ENCODE results near the gene ADAP2. TPM values are rescaled to one million over a fixed set of nuclear protein-coding genes. Genes with fewer than 3 reads are reported as not detected.

ADAP2 gene
- total RNA-seq, 4 donors from 2014 or later: 8.6 to 12.3 (median 11.9) TPM; not detected in 1

DNA sequence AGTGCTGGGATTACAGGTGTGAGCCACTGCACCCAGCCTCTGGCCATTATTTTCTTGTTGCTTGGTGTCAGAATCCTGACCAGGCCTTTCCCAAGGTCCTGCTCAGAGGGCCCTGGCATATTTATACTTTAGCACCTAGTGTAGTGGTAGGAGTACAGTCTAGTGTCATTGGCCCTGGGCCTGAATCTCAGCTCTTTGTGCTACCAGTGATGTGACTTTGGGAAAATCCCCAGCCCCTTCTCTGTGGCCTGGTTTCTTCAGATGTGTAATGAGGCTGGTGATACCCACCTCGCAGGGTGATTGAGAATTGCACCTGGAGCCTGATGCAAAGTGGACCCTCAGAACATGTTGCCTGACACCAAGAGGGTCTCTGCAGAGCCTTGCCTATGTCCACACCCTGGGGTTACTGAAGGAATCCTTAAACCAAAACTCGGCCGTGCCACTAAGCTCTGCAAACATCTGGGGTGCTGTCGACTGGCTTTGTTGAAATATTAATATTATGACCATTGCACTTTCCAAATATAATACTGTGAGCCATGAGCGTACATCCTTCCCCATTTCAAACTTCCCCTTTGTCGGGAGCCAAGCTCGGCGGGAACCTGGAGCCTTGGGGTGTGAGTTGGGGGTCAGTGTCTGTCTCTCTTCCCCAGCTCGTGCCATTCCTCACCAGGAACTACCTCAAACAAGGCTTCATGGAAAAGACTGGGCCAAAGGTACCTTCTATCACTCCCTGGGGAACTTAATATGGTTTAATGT lies 31.1 kb downstream of the ADAP2 start:
- Histone ChIP-seq H3K27ac (peak overlapping the region; percentile 17 to 59 (median 47)), H3K36me3 (no peaks in the 10 kb centered on the region), H3K9me3 (no peaks in the 10 kb centered on the region), H3K4me1 (peaks cover 6 to 21% (median 12%) of the 10 kb centered on the region in 4 donors), H3K27me3 (no peaks in the 10 kb centered on the region), H3K4me3 (no peak overlapping the region)
- TF ChIP-seq, protein P1, sequence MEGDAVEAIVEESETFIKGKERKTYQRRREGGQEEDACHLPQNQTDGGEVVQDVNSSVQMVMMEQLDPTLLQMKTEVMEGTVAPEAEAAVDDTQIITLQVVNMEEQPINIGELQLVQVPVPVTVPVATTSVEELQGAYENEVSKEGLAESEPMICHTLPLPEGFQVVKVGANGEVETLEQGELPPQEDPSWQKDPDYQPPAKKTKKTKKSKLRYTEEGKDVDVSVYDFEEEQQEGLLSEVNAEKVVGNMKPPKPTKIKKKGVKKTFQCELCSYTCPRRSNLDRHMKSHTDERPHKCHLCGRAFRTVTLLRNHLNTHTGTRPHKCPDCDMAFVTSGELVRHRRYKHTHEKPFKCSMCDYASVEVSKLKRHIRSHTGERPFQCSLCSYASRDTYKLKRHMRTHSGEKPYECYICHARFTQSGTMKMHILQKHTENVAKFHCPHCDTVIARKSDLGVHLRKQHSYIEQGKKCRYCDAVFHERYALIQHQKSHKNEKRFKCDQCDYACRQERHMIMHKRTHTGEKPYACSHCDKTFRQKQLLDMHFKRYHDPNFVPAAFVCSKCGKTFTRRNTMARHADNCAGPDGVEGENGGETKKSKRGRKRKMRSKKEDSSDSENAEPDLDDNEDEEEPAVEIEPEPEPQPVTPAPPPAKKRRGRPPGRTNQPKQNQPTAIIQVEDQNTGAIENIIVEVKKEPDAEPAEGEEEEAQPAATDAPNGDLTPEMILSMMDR (IDR thresholded peaks at IDR 0.05): no peak
- TF ChIP-seq POLR2AphosphoS5 (IDR thresholded peaks at IDR 0.05) (no peak), EP300 (IDR thresholded peaks at IDR 0.05; ENCODE audit: low read depth) (no peak), POLR2A (IDR thresholded peaks at IDR 0.05) (no peak)
- intact Hi-C loops (cut with DNase I; ENCODE audit: low total_unique reads): no loop called here
- in situ Hi-C loops (cut with MboI; ENCODE audit: low pct_ligation_motif_present in 1 of 4, low pct_unique_long_range_greater_than_20kb in 1 of 4, low sequenced_read_pairs in 3 of 4): no loop called here
- peak; percentile 25 for DNase-seq
- WGBS, 2 donors (ENCODE audit: low coverage in 1 of 2): 73 to 82% methylated on average over 2 to 9 of the region's 9 CpGs

DNA sequence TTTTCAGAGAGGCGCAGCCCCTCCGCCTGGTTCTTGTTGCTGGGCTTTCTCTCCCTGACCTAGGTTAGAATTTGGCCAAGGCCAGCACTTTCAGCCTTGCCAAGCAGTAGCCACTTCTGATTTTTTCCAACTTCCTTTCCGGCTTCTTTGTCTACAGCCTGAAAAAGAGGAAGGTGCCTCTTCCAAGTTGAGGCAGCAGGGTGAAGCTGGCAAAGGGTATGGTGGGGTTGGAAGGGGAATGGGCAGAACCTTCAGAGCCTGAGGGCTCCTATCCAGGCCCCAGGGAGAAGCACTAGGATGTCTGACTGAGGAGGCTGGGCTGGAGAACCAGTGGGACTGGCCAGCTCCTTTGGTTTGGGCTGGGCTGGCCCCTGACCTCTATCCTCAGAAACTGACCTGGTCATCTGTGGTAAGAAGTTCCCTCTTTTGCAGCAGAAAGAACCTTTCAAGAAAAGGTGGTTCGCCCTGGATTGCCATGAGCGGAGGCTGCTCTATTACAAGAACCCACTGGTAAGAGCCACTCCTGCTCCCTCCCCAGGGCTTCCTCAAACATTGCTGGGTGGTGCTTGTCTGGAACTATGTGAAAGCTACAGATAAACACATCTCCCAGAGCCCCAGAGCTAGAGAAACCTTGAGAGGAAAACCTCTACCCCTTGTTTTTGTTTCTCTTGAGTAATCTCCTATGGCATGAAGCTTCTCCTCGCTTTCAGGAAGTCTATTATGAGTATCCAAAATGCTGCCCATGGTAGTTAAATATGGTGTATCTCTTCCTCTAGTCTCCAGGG lies 32.5 kb downstream of the ADAP2 start:
- TF ChIP-seq POLR2AphosphoS5 (IDR thresholded peaks at IDR 0.05): no peak
- TF ChIP-seq EP300 (IDR thresholded peaks at IDR 0.05; ENCODE audit: low read depth): no peak
- TF ChIP-seq POLR2A (IDR thresholded peaks at IDR 0.05): no peak
- TF ChIP-seq, protein P1 (IDR thresholded peaks at IDR 0.05): no peak
- 66 to 84% methylated on average over 3 to 6 of the region's 6 CpGs for WGBS, 2 donors (ENCODE audit: low coverage in 1 of 2)
- intact Hi-C loops (cut with DNase I; ENCODE audit: low total_unique reads) (no loop called here), in situ Hi-C loops (cut with MboI; ENCODE audit: low pct_ligation_motif_present in 1 of 4, low pct_unique_long_range_greater_than_20kb in 1 of 4, low sequenced_read_pairs in 3 of 4) (no loop called here)
- Histone ChIP-seq H3K27ac (peak overlapping the region; percentile 17 to 50 (median 36)), H3K4me1 (peaks cover 6 to 21% (median 12%) of the 10 kb centered on the region in 4 donors), H3K4me3 (no peak overlapping the region), H3K9me3 (no peaks in the 10 kb centered on the region), H3K36me3 (no peaks in the 10 kb centered on the region), H3K27me3 (no peaks in the 10 kb centered on the region)
- no peak for DNase-seq

DNA sequence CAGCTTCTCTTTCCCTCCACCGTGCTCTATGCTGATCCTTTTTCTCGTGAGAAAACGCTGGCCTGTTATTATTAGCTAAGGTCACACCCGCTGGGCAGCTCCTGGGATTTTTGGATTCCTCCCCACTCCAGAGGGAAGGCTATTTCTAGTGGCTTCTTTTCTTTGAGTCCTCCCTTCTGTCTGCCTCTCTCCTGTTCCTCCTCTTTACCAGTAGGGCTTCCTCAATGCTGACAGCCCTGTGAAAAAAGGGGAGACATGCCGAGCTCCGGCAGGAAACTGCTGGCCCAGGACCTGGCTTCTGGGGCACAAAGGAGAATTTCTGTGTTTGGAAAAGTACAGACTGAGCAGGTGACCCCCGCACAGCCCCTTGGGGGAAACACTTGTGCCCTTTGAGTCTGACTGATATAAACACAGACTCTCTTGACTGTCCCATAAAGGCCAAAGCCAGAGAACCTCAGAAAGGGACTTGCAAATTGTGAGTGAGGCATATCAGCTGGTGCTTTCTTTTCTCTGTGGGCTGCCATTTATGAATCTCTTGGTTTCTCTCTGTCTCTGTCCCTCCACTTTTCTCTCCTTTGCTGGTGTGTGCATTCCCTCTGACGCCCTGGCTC lies 35.1 kb downstream of the ADAP2 start:
- no peaks in the 10 kb centered on the region for H3K27me3 ChIP-seq
- H3K9me3 ChIP-seq: no peaks in the 10 kb centered on the region
- peak overlapping the region; percentile 29 to 53 (median 48) for H3K27ac ChIP-seq
- 57 to 67% methylated on average over 3 to 8 of the region's 8 CpGs for WGBS, 2 donors (ENCODE audit: low coverage in 1 of 2)
- in situ Hi-C loops (cut with MboI; ENCODE audit: low pct_ligation_motif_present in 1 of 4, low pct_unique_long_range_greater_than_20kb in 1 of 4, low sequenced_read_pairs in 3 of 4): no loop called here
- intact Hi-C loops (cut with DNase I; ENCODE audit: low total_unique reads): no loop called here
- peaks cover 0 to 5% (median 0%) of the 10 kb centered on the region in 4 donors for H3K4me1 ChIP-seq
- no peak for TF ChIP-seq POLR2AphosphoS5 (IDR thresholded peaks at IDR 0.05)
- TF ChIP-seq, protein P1 (IDR thresholded peaks at IDR 0.05): no peak
- no peak for TF ChIP-seq POLR2A (IDR thresholded peaks at IDR 0.05)
- no peak for TF ChIP-seq EP300 (IDR thresholded peaks at IDR 0.05; ENCODE audit: low read depth)
- no peaks in the 10 kb centered on the region for H3K36me3 ChIP-seq
- no peak overlapping the region for H3K4me3 ChIP-seq
- no peak for DNase-seq

DNA sequence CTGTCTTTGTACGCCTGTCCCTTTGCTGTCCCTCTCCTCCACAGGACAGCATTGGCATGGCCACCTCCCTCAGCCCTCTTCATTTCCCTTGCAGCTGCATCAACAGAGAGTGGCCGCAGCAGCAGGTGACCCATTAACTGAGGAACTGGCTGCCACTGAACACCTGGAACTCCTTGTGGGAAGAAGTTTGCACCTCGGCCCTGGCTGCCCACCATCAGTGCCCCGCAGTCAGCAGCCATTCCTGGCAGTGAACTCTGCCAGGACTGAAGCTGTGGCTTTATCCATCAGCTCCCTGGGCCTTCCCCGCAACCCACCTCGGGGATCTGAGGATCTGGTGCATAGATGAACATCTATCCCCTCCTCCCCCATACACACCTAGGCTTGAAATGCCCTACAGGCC lies 36.0 kb downstream of the ADAP2 start:
- intact Hi-C loops (cut with DNase I; ENCODE audit: low total_unique reads) (no loop called here), in situ Hi-C loops (cut with MboI; ENCODE audit: low pct_ligation_motif_present in 1 of 4, low pct_unique_long_range_greater_than_20kb in 1 of 4, low sequenced_read_pairs in 3 of 4) (no loop called here)
- Histone ChIP-seq H3K4me3 (no peak overlapping the region), H3K27me3 (no peaks in the 10 kb centered on the region), H3K4me1 (peaks cover 0 to 3% (median 0%) of the 10 kb centered on the region in 4 donors), H3K36me3 (no peaks in the 10 kb centered on the region), H3K9me3 (no peaks in the 10 kb centered on the region), H3K27ac (peak overlapping the region; percentile 18 to 53 (median 38))
- TF ChIP-seq, protein P1 (IDR thresholded peaks at IDR 0.05): no peak
- TF ChIP-seq POLR2AphosphoS5 (IDR thresholded peaks at IDR 0.05) (no peak), EP300 (IDR thresholded peaks at IDR 0.05; ENCODE audit: low read depth) (no peak), POLR2A (IDR thresholded peaks at IDR 0.05) (no peak)
- no peak for DNase-seq
- 96% methylated on average over 6 of the region's 6 CpGs; no CpG with 5 or more reads in 1 of the 2 donors for WGBS, 2 donors (ENCODE audit: low coverage in 1 of 2)

Measured in transverse colon (tissue), 4 donors.